ENCODE measurements around the gene LRRC18. TPM values are rescaled to one million over a fixed set of nuclear protein-coding genes. Genes with fewer than 3 reads are reported as not detected.

The LRRC18 gene
- total and polyA plus RNA-seq, 2 of the 13 experiments (the other 11 are each of a cell fraction or from before 2014, with no cell fraction given): not detected

DNA sequence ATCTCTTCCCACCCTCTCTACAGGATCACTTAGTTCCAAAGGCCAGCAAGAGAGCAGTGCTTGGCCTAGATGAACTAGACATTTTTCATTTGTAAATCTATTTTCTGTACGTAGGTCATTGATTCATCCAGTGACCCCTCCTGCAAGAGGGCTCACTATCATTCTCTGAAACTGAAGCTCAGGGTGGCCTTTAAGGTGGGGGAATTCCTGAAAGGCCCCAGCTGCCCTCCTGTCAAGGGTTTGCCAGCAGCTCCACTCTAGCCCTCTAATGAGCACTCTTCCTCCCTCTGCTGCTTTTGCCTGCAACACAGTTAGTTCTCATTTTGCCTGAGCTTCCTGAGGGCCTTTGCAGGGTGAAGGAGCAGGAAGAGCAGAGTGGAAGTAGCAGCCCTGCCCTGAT, 41.2 kb downstream of the LRRC18 start:
- H3K27me3 ChIP-seq (ENCODE audit: control insufficient read depth in 1 of 2, insufficient read depth in 2 of 2, low read length in 2 of 2): peaks cover 1 to 5% of the 10 kb centered on the region in 2 experiments; a peak in 2 of 5 replicates
- intact Hi-C loops (cut with micrococcal nuclease; ENCODE audit: unreplicated experiment) (no loop called here), in situ Hi-C loops (cut with HindIII; ENCODE audit: extremely low pct_ligation_motif_present, low pct_unique_long_range_greater_than_20kb) (no loop called here)
- ChIA-PET POLR2A (no interaction called here), CTCF (ENCODE audit: low intra/inter-chr PET ratio, low total read pairs) (no interaction called here)
- no peak overlapping the region for H3K27ac ChIP-seq (ENCODE audit: extremely low read length, insufficient read depth, low read length)
- no peak for DNase-seq (ENCODE audit: low spot score)
- FAIRE-seq: no peak
- BruUV-seq (replicated peaks): no TSS peak
- H3K79me2 ChIP-seq (ENCODE audit: insufficient read depth, low read length): no peaks in the 10 kb centered on the region
- TF ChIP-seq ZNF343 (CRISPR knock-in tag; IDR thresholded peaks at IDR 0.05) (no peak), GFI1 (CRISPR knock-in tag; IDR thresholded peaks at IDR 0.05; ENCODE audit: borderline replicate concordance) (no peak), KLF11 (CRISPR knock-in tag; IDR thresholded peaks at IDR 0.05) (no peak), GATAD2A (CRISPR knock-in tag; IDR thresholded peaks at IDR 0.05) (no peak)
- TF ChIP-seq, protein P1, sequence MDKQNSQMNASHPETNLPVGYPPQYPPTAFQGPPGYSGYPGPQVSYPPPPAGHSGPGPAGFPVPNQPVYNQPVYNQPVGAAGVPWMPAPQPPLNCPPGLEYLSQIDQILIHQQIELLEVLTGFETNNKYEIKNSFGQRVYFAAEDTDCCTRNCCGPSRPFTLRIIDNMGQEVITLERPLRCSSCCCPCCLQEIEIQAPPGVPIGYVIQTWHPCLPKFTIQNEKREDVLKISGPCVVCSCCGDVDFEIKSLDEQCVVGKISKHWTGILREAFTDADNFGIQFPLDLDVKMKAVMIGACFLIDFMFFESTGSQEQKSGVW (CRISPR knock-in tag; IDR thresholded peaks at IDR 0.05; ENCODE audit: borderline replicate concordance): no peak
- TF ChIP-seq, protein P2, sequence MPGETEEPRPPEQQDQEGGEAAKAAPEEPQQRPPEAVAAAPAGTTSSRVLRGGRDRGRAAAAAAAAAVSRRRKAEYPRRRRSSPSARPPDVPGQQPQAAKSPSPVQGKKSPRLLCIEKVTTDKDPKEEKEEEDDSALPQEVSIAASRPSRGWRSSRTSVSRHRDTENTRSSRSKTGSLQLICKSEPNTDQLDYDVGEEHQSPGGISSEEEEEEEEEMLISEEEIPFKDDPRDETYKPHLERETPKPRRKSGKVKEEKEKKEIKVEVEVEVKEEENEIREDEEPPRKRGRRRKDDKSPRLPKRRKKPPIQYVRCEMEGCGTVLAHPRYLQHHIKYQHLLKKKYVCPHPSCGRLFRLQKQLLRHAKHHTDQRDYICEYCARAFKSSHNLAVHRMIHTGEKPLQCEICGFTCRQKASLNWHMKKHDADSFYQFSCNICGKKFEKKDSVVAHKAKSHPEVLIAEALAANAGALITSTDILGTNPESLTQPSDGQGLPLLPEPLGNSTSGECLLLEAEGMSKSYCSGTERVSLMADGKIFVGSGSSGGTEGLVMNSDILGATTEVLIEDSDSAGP (CRISPR knock-in tag; IDR thresholded peaks at IDR 0.05; ENCODE audit: borderline replicate concordance): no peak
- no peaks in the 10 kb centered on the region for H4K20me1 ChIP-seq (ENCODE audit: insufficient read depth, low read length)
- no peak overlapping the region for H3K9ac ChIP-seq (ENCODE audit: insufficient read depth, low read depth, low read length)
- ATAC-seq: no peak
- no peaks in the 10 kb centered on the region for H3K36me3 ChIP-seq (replicated peaks in 1 of 2; ENCODE audit: control insufficient read depth in 1 of 2, insufficient read depth in 2 of 2, low read length in 2 of 2)
- no peaks in the 10 kb centered on the region for H3K9me3 ChIP-seq (ENCODE audit: low read length)
- H2AFZ ChIP-seq (ENCODE audit: low read length): no peak overlapping the region
- 11% methylated on average over 1 of the region's 1 CpG for WGBS (ENCODE audit: low lambda C conversion rate)
- H3K4me2 ChIP-seq (ENCODE audit: low read depth, low read length): no peak overlapping the region
- H3K4me3 ChIP-seq (replicated peaks in 1 of 3; ENCODE audit: insufficient read depth in 1 of 3, low read depth in 2 of 3, low read length in 3 of 3): no peak overlapping the region
- H3K4me1 ChIP-seq (ENCODE audit: insufficient read depth, low read length): no peaks in the 10 kb centered on the region

DNA sequence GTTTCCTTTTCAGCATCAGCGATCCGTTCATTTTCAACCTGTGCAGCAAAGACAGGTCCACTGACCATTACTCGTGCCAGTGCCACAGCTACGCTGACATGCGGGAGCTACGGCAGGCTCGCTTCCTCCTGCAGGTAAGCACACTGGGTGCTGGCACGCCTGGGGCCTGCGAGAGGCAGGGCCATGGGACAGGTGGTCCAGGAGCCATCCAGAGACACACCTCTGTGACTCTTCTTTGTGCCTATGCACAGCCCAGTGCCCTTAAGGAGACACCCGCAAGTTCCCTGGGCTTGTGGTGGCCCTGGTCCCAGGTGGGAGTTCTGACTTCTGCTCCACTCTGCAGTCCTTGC, 42.2 kb downstream of the LRRC18 start:
- CTCF ChIA-PET (ENCODE audit: low intra/inter-chr PET ratio, low total read pairs): no interaction called here

More for the DNA sequence above, 42.2 kb downstream of the LRRC18 start:
- no peak for ATAC-seq
- Histone ChIP-seq H3K79me2 (ENCODE audit: insufficient read depth, low read length) (no peaks in the 10 kb centered on the region), H3K4me1 (ENCODE audit: insufficient read depth, low read length) (no peaks in the 10 kb centered on the region), H3K4me3 (replicated peaks in 1 of 3; ENCODE audit: insufficient read depth in 1 of 3, low read depth in 2 of 3, low read length in 3 of 3) (no peak overlapping the region), H4K20me1 (ENCODE audit: insufficient read depth, low read length) (no peaks in the 10 kb centered on the region), H3K9me3 (ENCODE audit: low read length) (no peaks in the 10 kb centered on the region), H3K27ac (ENCODE audit: extremely low read length, insufficient read depth, low read length) (no peak overlapping the region), H3K27me3 (ENCODE audit: control insufficient read depth in 1 of 2, insufficient read depth in 2 of 2, low read length in 2 of 2) (peaks cover 1 to 5% of the 10 kb centered on the region in 2 experiments; a peak in 2 of 5 replicates), H3K4me2 (ENCODE audit: low read depth, low read length) (no peak overlapping the region), H3K36me3 (replicated peaks in 1 of 2; ENCODE audit: control insufficient read depth in 1 of 2, insufficient read depth in 2 of 2, low read length in 2 of 2) (no peaks in the 10 kb centered on the region), H2AFZ (ENCODE audit: low read length) (no peak overlapping the region), H3K9ac (ENCODE audit: insufficient read depth, low read depth, low read length) (no peak overlapping the region)
- intact Hi-C loops (cut with micrococcal nuclease; ENCODE audit: unreplicated experiment) (no loop called here), in situ Hi-C loops (cut with HindIII; ENCODE audit: extremely low pct_ligation_motif_present, low pct_unique_long_range_greater_than_20kb) (no loop called here)
- no peak for FAIRE-seq
- no peak for DNase-seq (ENCODE audit: low spot score)
- POLR2A ChIA-PET: no interaction called here
- no TSS peak for BruUV-seq (replicated peaks)
- TF ChIP-seq ZMYM3 (CRISPR knock-in tag; IDR thresholded peaks at IDR 0.05) (no peak), ZNF605 (CRISPR knock-in tag; IDR thresholded peaks at IDR 0.05) (no peak), ZNF768 (CRISPR knock-in tag; IDR thresholded peaks at IDR 0.05) (no peak), ZMYM4 (CRISPR knock-in tag; IDR thresholded peaks at IDR 0.05) (no peak), ZNF563 (CRISPR knock-in tag; IDR thresholded peaks at IDR 0.05) (no peak), JDP2 (CRISPR knock-in tag; IDR thresholded peaks at IDR 0.05; ENCODE audit: borderline replicate concordance) (no peak)
- 47% methylated on average over 7 of the region's 10 CpGs for WGBS (ENCODE audit: low lambda C conversion rate)
